GM21381 (cell line): ENCODE data around the gene DIPK2A.
A peak's percentile ranks its signal among the peaks of the same experiment; 100 is the strongest.

Source experiments
- ATAC-seq: cut with Tn5 transposase; IDR thresholded peaks from one replicate; pipeline ENCODE4 v1.9.1; 2021; ENCODE audit warnings: mild to moderate bottlenecking, moderate library complexity; ENCODE audit not compliant: unreplicated experiment

DIPK2A gene

GRCh38 chr3:143971359-143972154 lies at the start of gene DIPK2A:
Gene DIPK2A, plus strand, starts transcription at chr3:143971823. Its CDS starts 510 bp downstream, at chr3:143972333.
- ATAC-seq: peak; percentile 52

- peak; percentile 66 for ATAC-seq
These were observed 46.9 kb upstream of the DIPK2A start for GRCh38 chr3:143924522-143925285.

GRCh38 chr3:143928056-143928455 lies 43.6 kb upstream of the DIPK2A start:
- ATAC-seq: no peak

GRCh38 chr3:143928541-143929255 lies 42.9 kb upstream of the DIPK2A start:
- ATAC-seq: no peak

GRCh38 chr3:143934791-143935190 lies 36.8 kb upstream of the DIPK2A start:
- no peak for ATAC-seq

- ATAC-seq: no peak
These were observed 35.9 kb upstream of the DIPK2A start for GRCh38 chr3:143935678-143936077.

- ATAC-seq: no peak
These were observed 20.8 kb upstream of the DIPK2A start for GRCh38 chr3:143950810-143951209.

GRCh38 chr3:143951351-143951971 lies 20.2 kb upstream of the DIPK2A start:
- ATAC-seq: peak; percentile 71

GRCh38 chr3:143952569-143953072 lies 19.0 kb upstream of the DIPK2A start:
- ATAC-seq: no peak

- no peak for ATAC-seq
These were observed 16.5 kb upstream of the DIPK2A start for GRCh38 chr3:143955113-143955512.

- ATAC-seq: no peak
These were observed 14.8 kb upstream of the DIPK2A start for GRCh38 chr3:143956838-143957237.

GRCh38 chr3:143957453-143957852 lies 14.2 kb upstream of the DIPK2A start:
- no peak for ATAC-seq

GRCh38 chr3:143958966-143959365 lies 12.7 kb upstream of the DIPK2A start:
- no peak for ATAC-seq

GRCh38 chr3:143961342-143961741 lies 10.3 kb upstream of the DIPK2A start:
- no peak for ATAC-seq

GRCh38 chr3:143963946-143964345 lies 7.7 kb upstream of the DIPK2A start:
- no peak for ATAC-seq

- ATAC-seq: peak; percentile 18
These were observed 757 bp upstream of the DIPK2A start for GRCh38 chr3:143970773-143971358.

GRCh38 chr3:143972155-143972504 lies 507 bp downstream of the DIPK2A start:
- ATAC-seq: no peak

- peak; percentile 27 for ATAC-seq
These were observed 1.1 kb downstream of the DIPK2A start for GRCh38 chr3:143972505-143973258.

- no peak for ATAC-seq
These were observed 1.8 kb downstream of the DIPK2A start for GRCh38 chr3:143973259-143974021.
